Activated naive CD8-positive, alpha-beta T cell (primary cell): Measurements from ENCODE around the gene WBP1L.

Experiments used
- H3K27ac Mint-ChIP-seq: one replicate; pipeline ENCODE4 v1.8.0; 2021; ENCODE audit warnings: mixed read lengths
- H3K27me3 Mint-ChIP-seq: one replicate; pipeline ENCODE4 v1.8.0; 2021; ENCODE audit warnings: mixed read lengths
- H3K36me3 Mint-ChIP-seq: one replicate; pipeline ENCODE4 v1.8.0; 2021; ENCODE audit warnings: mixed read lengths
- H3K4me1 Mint-ChIP-seq: one replicate; pipeline ENCODE4 v1.8.0; 2021; ENCODE audit warnings: low read depth, mixed read lengths
- H3K4me3 Mint-ChIP-seq: one replicate; pipeline ENCODE4 v1.8.0; 2021; ENCODE audit warnings: mild to moderate bottlenecking, mixed read lengths
- H3K9me3 Mint-ChIP-seq: one replicate; pipeline ENCODE4 v1.8.0; 2021; ENCODE audit warnings: low read depth, mixed read lengths

The WBP1L gene

GRCh38 chr10:102759497-102760210 is 15.9 kb downstream of the WBP1L start:
- Mint-ChIP-seq H3K4me1 (peaks cover 28% of the 10 kb centered on the region), H3K27ac (no peak overlapping the region), H3K27me3 (no peaks in the 10 kb centered on the region), H3K9me3 (no peaks in the 10 kb centered on the region), H3K36me3 (peaks cover 10% of the 10 kb centered on the region), H3K4me3 (no peak overlapping the region)

GRCh38 chr10:102761981-102762380 is 18.2 kb downstream of the WBP1L start:
- Mint-ChIP-seq H3K4me3 (no peak overlapping the region), H3K4me1 (peaks cover 38% of the 10 kb centered on the region), H3K27ac (no peak overlapping the region), H3K9me3 (no peaks in the 10 kb centered on the region), H3K36me3 (peaks cover 15% of the 10 kb centered on the region), H3K27me3 (no peaks in the 10 kb centered on the region)

GRCh38 chr10:102762401-102763015 is 18.8 kb downstream of the WBP1L start:
- H3K9me3 Mint-ChIP-seq = no peaks in the 10 kb centered on the region
- H3K36me3 Mint-ChIP-seq = peaks cover 15% of the 10 kb centered on the region
- H3K27ac Mint-ChIP-seq = no peak overlapping the region
- H3K4me3 Mint-ChIP-seq = no peak overlapping the region
- no peaks in the 10 kb centered on the region for H3K27me3 Mint-ChIP-seq
- H3K4me1 Mint-ChIP-seq = peaks cover 39% of the 10 kb centered on the region

GRCh38 chr10:102763037-102763607 is 19.4 kb downstream of the WBP1L start:
- Mint-ChIP-seq H3K27me3 (no peaks in the 10 kb centered on the region), H3K27ac (no peak overlapping the region), H3K9me3 (no peaks in the 10 kb centered on the region), H3K4me3 (no peak overlapping the region), H3K4me1 (peaks cover 44% of the 10 kb centered on the region), H3K36me3 (peaks cover 15% of the 10 kb centered on the region)

GRCh38 chr10:102764470-102765161 is 20.9 kb downstream of the WBP1L start:
- Mint-ChIP-seq H3K27ac (no peak overlapping the region), H3K36me3 (peaks cover 13% of the 10 kb centered on the region), H3K9me3 (no peaks in the 10 kb centered on the region), H3K4me1 (peaks cover 36% of the 10 kb centered on the region), H3K27me3 (no peaks in the 10 kb centered on the region), H3K4me3 (no peak overlapping the region)

- Mint-ChIP-seq H3K4me3 (no peak overlapping the region), H3K4me1 (peaks cover 43% of the 10 kb centered on the region), H3K27me3 (no peaks in the 10 kb centered on the region), H3K36me3 (peaks cover 13% of the 10 kb centered on the region), H3K9me3 (no peaks in the 10 kb centered on the region), H3K27ac (no peak overlapping the region)
Measured at GRCh38 chr10:102765336-102765735, 21.6 kb downstream of the WBP1L start.

GRCh38 chr10:102767428-102768160 is 23.8 kb downstream of the WBP1L start:
- Mint-ChIP-seq H3K4me3 (no peak overlapping the region), H3K4me1 (peaks cover 44% of the 10 kb centered on the region), H3K9me3 (no peaks in the 10 kb centered on the region), H3K27ac (no peak overlapping the region), H3K27me3 (no peaks in the 10 kb centered on the region), H3K36me3 (peaks cover 7% of the 10 kb centered on the region)

GRCh38 chr10:102769375-102770107 is 25.8 kb downstream of the WBP1L start:
- Mint-ChIP-seq H3K27me3 (no peaks in the 10 kb centered on the region), H3K4me3 (no peak overlapping the region), H3K9me3 (no peaks in the 10 kb centered on the region), H3K4me1 (peaks cover 60% of the 10 kb centered on the region), H3K27ac (peak overlapping the region; percentile 18), H3K36me3 (peaks cover 7% of the 10 kb centered on the region)

- Mint-ChIP-seq H3K36me3 (peaks cover 7% of the 10 kb centered on the region), H3K4me1 (peaks cover 60% of the 10 kb centered on the region), H3K4me3 (no peak overlapping the region), H3K27me3 (no peaks in the 10 kb centered on the region), H3K9me3 (no peaks in the 10 kb centered on the region), H3K27ac (peak overlapping the region; percentile 46)
Measured at GRCh38 chr10:102770108-102770482, 26.3 kb downstream of the WBP1L start.

GRCh38 chr10:102770792-102771191 is 27.0 kb downstream of the WBP1L start:
- Mint-ChIP-seq H3K27me3 (no peaks in the 10 kb centered on the region), H3K36me3 (peaks cover 4% of the 10 kb centered on the region), H3K4me1 (peaks cover 61% of the 10 kb centered on the region), H3K27ac (no peak overlapping the region), H3K4me3 (no peak overlapping the region), H3K9me3 (no peaks in the 10 kb centered on the region)

GRCh38 chr10:102773320-102773719 is 29.6 kb downstream of the WBP1L start:
- Mint-ChIP-seq H3K4me3 (no peak overlapping the region), H3K36me3 (peaks cover 2% of the 10 kb centered on the region), H3K4me1 (peaks cover 69% of the 10 kb centered on the region), H3K9me3 (no peaks in the 10 kb centered on the region), H3K27me3 (no peaks in the 10 kb centered on the region), H3K27ac (no peak overlapping the region)

GRCh38 chr10:102773986-102774385 is 30.2 kb downstream of the WBP1L start:
- Mint-ChIP-seq H3K9me3 (no peaks in the 10 kb centered on the region), H3K4me3 (no peak overlapping the region), H3K27ac (no peak overlapping the region), H3K27me3 (no peaks in the 10 kb centered on the region), H3K4me1 (peaks cover 73% of the 10 kb centered on the region), H3K36me3 (peaks cover 2% of the 10 kb centered on the region)

GRCh38 chr10:102775201-102775934 is 31.6 kb downstream of the WBP1L start:
- H3K36me3 Mint-ChIP-seq = peaks cover 4% of the 10 kb centered on the region
- H3K4me3 Mint-ChIP-seq = peak overlapping the region; percentile 46
- peak overlapping the region; percentile 8 for H3K27ac Mint-ChIP-seq
- H3K4me1 Mint-ChIP-seq = peaks cover 69% of the 10 kb centered on the region
- no peaks in the 10 kb centered on the region for H3K9me3 Mint-ChIP-seq
- H3K27me3 Mint-ChIP-seq = no peaks in the 10 kb centered on the region
